KOPT-K1 (cell line): Measurements from ENCODE around the gene KCNQ1OT1.

Experiments
- H3K27ac ChIP-seq: fragments of 200-600 bp; sonication (generic); 2 replicates; pipeline ENCODE4 v1.5.1; 2016; ENCODE audit warnings: antibody characterized with exemption, mild to moderate bottlenecking, low read depth, low read length; ENCODE audit not compliant: poor library complexity, severe bottlenecking
- H3K36me3 ChIP-seq: fragments of 200-600 bp; sonication (generic); 2 replicates; pipeline ENCODE4 v1.5.1; 2017; ENCODE audit warnings: antibody characterized with exemption, mild to moderate bottlenecking, low read length, moderate library complexity; ENCODE audit not compliant: insufficient read depth
- H3K9me3 ChIP-seq: fragments of 200-600 bp; sonication (generic); 2 replicates; pipeline ENCODE4 v1.5.1; 2017; ENCODE audit warnings: antibody characterized with exemption, low read length, mild to moderate bottlenecking; ENCODE audit not compliant: insufficient read depth, poor library complexity, severe bottlenecking

KCNQ1OT1 gene

GRCh38 chr11:2584434-2584811 lies 115.4 kb downstream of the KCNQ1OT1 start:
- H3K9me3 ChIP-seq, result no peaks in the 10 kb centered on the region
- H3K27ac ChIP-seq, result no peak overlapping the region
- H3K36me3 ChIP-seq, result no peaks in the 10 kb centered on the region

GRCh38 chr11:2583605-2583958 lies 116.2 kb downstream of the KCNQ1OT1 start:
- Histone ChIP-seq H3K36me3 (no peaks in the 10 kb centered on the region), H3K27ac (no peak overlapping the region)

GRCh38 chr11:2582946-2583604 lies 116.7 kb downstream of the KCNQ1OT1 start:
- H3K27ac ChIP-seq, result no peak overlapping the region
- no peaks in the 10 kb centered on the region for H3K36me3 ChIP-seq
- H3K9me3 ChIP-seq, result no peaks in the 10 kb centered on the region

More at GRCh38 chr11:2583605-2583958, 116.2 kb downstream of the KCNQ1OT1 start:
- H3K9me3 ChIP-seq, result no peaks in the 10 kb centered on the region

- Histone ChIP-seq H3K9me3 (no peaks in the 10 kb centered on the region), H3K27ac (no peak overlapping the region), H3K36me3 (no peaks in the 10 kb centered on the region)
Observed at GRCh38 chr11:2582351-2582945, 117.3 kb downstream of the KCNQ1OT1 start.

GRCh38 chr11:2581931-2582350 lies 117.9 kb downstream of the KCNQ1OT1 start:
- Histone ChIP-seq H3K9me3 (no peaks in the 10 kb centered on the region), H3K27ac (no peak overlapping the region), H3K36me3 (no peaks in the 10 kb centered on the region)

GRCh38 chr11:2581151-2581930 lies 118.5 kb downstream of the KCNQ1OT1 start:
- Histone ChIP-seq H3K36me3 (no peaks in the 10 kb centered on the region), H3K9me3 (no peaks in the 10 kb centered on the region), H3K27ac (no peak overlapping the region)

- Histone ChIP-seq H3K36me3 (no peaks in the 10 kb centered on the region), H3K9me3 (no peaks in the 10 kb centered on the region), H3K27ac (no peak overlapping the region)
Observed at GRCh38 chr11:2580571-2581001, 119.2 kb downstream of the KCNQ1OT1 start.

- H3K9me3 ChIP-seq, result no peaks in the 10 kb centered on the region
- no peaks in the 10 kb centered on the region for H3K36me3 ChIP-seq
- H3K27ac ChIP-seq, result no peak overlapping the region
Observed at GRCh38 chr11:2580061-2580421, 119.8 kb downstream of the KCNQ1OT1 start.

GRCh38 chr11:2579315-2580060 lies 120.3 kb downstream of the KCNQ1OT1 start:
- H3K27ac ChIP-seq, result no peak overlapping the region
- H3K36me3 ChIP-seq, result no peaks in the 10 kb centered on the region
- H3K9me3 ChIP-seq, result no peaks in the 10 kb centered on the region

GRCh38 chr11:2578929-2579270 lies 120.9 kb downstream of the KCNQ1OT1 start:
- no peaks in the 10 kb centered on the region for H3K36me3 ChIP-seq
- no peaks in the 10 kb centered on the region for H3K9me3 ChIP-seq

GRCh38 chr11:2577991-2578928 lies 121.5 kb downstream of the KCNQ1OT1 start:
- Histone ChIP-seq H3K27ac (no peak overlapping the region), H3K36me3 (no peaks in the 10 kb centered on the region), H3K9me3 (no peaks in the 10 kb centered on the region)

More at GRCh38 chr11:2578929-2579270, 120.9 kb downstream of the KCNQ1OT1 start:
- H3K27ac ChIP-seq, result no peak overlapping the region

- Histone ChIP-seq H3K36me3 (no peaks in the 10 kb centered on the region), H3K9me3 (no peaks in the 10 kb centered on the region), H3K27ac (no peak overlapping the region)
Observed at GRCh38 chr11:2577031-2577990, 122.5 kb downstream of the KCNQ1OT1 start.

GRCh38 chr11:2576549-2576948 lies 123.2 kb downstream of the KCNQ1OT1 start:
- H3K27ac ChIP-seq, result no peak overlapping the region
- no peaks in the 10 kb centered on the region for H3K36me3 ChIP-seq

More at GRCh38 chr11:2576549-2576948, 123.2 kb downstream of the KCNQ1OT1 start:
- H3K9me3 ChIP-seq, result no peaks in the 10 kb centered on the region
